ENCODE measurements around the gene KCNIP4.

Gene KCNIP4

GRCh38 chr4:20735931-20736330 lies 1212.6 kb downstream of the KCNIP4 start:
- no peak for DNase-seq (ENCODE audit: low read depth)

GRCh38 chr4:20724915-20725314 lies 1223.7 kb downstream of the KCNIP4 start:
- no peak for DNase-seq (ENCODE audit: low read depth)

GRCh38 chr4:20723463-20723862 lies 1225.1 kb downstream of the KCNIP4 start:
- no peak for DNase-seq (ENCODE audit: low read depth)

- no peak for DNase-seq (ENCODE audit: low read depth)
Observed at GRCh38 chr4:20723019-20723418, 1225.6 kb downstream of the KCNIP4 start.

GRCh38 chr4:20711335-20711734 lies 1237.2 kb downstream of the KCNIP4 start:
- DNase-seq (ENCODE audit: low read depth) = no peak

- DNase-seq (ENCODE audit: low read depth) = peak; percentile 87
Observed at GRCh38 chr4:20700007-20700761, 1248.4 kb downstream of the KCNIP4 start, which contains the start of gene PACRGL. Gene PACRGL (plus strand): TSS chr4:20700458. CDS start chr4:20704482, 4,024 bp downstream.

- no peak for DNase-seq (ENCODE audit: low read depth)
Observed at GRCh38 chr4:20698820-20699219, 1249.8 kb downstream of the KCNIP4 start.

GRCh38 chr4:20698382-20698781 lies 1250.2 kb downstream of the KCNIP4 start:
- DNase-seq (ENCODE audit: low read depth) = no peak

GRCh38 chr4:20696815-20697214 lies 1251.8 kb downstream of the KCNIP4 start:
- DNase-seq (ENCODE audit: low read depth) = no peak

- no peak for DNase-seq (ENCODE audit: low read depth)
Observed at GRCh38 chr4:20687864-20688263, 1260.7 kb downstream of the KCNIP4 start.

GRCh38 chr4:20684852-20685763 lies 1263.5 kb downstream of the KCNIP4 start:
- no peak for DNase-seq (ENCODE audit: low read depth)

- no peak for DNase-seq (ENCODE audit: low read depth)
Observed at GRCh38 chr4:20683766-20684165, 1264.8 kb downstream of the KCNIP4 start.

- DNase-seq (ENCODE audit: low read depth) = no peak
Observed at GRCh38 chr4:20682853-20683252, 1265.7 kb downstream of the KCNIP4 start.

GRCh38 chr4:20681271-20681670 lies 1267.3 kb downstream of the KCNIP4 start:
- DNase-seq (ENCODE audit: low read depth) = no peak

GRCh38 chr4:20680736-20681135 lies 1267.8 kb downstream of the KCNIP4 start:
- DNase-seq (ENCODE audit: low read depth) = no peak

- DNase-seq (ENCODE audit: low read depth) = no peak
Observed at GRCh38 chr4:20679951-20680350, 1268.6 kb downstream of the KCNIP4 start.

All from activated T-cell treated with anti-CD3 and anti-CD28 coated beads for 1 hour (primary cell).